SU-DHL-6 (cell line): Measurements from ENCODE around the gene PFN3.

ENCODE experiments used
- EZH2phosphoT487 ChIP-seq: fragments of 200-600 bp; sonication (generic), shearing (Covaris generic); conservative IDR thresholded peaks from 2 replicates; pipeline ENCODE4 v1.6.1; 2018; ENCODE audit warnings: mild to moderate bottlenecking, antibody characterized with exemption, low read length, moderate library complexity, mixed read lengths
- TF ChIP-seq, protein P1 (sequence below): fragments of 200-600 bp; sonication (generic); IDR thresholded peaks from one replicate; pipeline ENCODE4 v1.5.1; 2017; ENCODE audit warnings: antibody characterized with exemption, mild to moderate bottlenecking, low read length, moderate library complexity; ENCODE audit not compliant: insufficient read depth, poor library complexity, severe bottlenecking

DNA sequence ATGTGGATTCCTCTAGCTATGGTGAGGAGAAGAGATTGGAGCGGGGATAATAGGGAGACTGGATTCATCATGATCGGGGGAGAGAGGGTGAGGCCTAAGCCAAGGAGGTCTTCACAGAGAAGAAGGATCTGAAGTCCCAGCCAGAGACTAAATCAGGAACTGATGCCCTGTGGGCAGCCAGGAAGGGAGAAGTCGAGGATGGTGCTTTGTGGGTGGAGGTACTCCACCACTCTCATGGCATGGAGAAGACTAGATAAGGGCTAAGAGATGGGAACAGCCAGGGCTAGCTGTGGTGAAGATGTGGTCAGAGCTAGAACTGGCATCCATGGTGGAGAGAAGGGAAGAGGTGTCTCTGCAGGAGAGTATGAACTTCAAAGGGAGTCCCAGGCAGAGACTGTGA lies 45.8 kb downstream of the PFN3 start:
- TF ChIP-seq, protein P1, sequence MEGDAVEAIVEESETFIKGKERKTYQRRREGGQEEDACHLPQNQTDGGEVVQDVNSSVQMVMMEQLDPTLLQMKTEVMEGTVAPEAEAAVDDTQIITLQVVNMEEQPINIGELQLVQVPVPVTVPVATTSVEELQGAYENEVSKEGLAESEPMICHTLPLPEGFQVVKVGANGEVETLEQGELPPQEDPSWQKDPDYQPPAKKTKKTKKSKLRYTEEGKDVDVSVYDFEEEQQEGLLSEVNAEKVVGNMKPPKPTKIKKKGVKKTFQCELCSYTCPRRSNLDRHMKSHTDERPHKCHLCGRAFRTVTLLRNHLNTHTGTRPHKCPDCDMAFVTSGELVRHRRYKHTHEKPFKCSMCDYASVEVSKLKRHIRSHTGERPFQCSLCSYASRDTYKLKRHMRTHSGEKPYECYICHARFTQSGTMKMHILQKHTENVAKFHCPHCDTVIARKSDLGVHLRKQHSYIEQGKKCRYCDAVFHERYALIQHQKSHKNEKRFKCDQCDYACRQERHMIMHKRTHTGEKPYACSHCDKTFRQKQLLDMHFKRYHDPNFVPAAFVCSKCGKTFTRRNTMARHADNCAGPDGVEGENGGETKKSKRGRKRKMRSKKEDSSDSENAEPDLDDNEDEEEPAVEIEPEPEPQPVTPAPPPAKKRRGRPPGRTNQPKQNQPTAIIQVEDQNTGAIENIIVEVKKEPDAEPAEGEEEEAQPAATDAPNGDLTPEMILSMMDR: no peak
- TF ChIP-seq EZH2phosphoT487: no peak
